ENCODE measurements around the gene PNPLA1.
A peak's percentile ranks its signal among the peaks of the same experiment; 100 is the strongest.

The PNPLA1 gene

DNA sequence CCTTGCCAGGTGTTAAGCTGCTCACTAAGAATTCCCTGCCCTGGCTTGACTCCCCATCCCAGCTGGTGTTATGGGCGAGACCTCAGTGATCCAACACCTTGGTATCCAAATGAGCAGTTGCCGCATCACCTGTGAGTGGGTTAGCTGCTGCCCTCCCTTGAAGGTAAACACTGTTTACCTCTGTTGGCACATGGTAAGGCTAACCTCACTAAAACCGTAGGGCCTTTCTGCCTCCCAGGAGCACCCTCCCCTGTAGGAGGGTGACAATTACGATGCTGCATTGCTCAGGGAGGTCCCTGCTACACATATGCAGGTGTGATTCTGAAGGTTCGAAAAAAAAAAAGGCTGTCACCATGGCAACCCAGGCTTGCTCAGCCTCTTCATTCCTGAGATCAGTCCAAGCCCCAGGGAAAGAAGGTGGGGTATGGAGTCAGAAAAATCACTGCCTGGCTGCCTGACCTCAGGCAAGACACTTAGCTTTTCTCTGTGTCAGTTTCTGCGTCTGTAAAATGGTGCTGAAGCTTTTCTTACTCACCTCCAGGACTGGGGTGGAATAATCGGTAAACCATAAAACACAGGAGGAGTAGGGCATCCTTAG, 19.5 kb downstream of the PNPLA1 start:
- TF ChIP-seq, protein P1, sequence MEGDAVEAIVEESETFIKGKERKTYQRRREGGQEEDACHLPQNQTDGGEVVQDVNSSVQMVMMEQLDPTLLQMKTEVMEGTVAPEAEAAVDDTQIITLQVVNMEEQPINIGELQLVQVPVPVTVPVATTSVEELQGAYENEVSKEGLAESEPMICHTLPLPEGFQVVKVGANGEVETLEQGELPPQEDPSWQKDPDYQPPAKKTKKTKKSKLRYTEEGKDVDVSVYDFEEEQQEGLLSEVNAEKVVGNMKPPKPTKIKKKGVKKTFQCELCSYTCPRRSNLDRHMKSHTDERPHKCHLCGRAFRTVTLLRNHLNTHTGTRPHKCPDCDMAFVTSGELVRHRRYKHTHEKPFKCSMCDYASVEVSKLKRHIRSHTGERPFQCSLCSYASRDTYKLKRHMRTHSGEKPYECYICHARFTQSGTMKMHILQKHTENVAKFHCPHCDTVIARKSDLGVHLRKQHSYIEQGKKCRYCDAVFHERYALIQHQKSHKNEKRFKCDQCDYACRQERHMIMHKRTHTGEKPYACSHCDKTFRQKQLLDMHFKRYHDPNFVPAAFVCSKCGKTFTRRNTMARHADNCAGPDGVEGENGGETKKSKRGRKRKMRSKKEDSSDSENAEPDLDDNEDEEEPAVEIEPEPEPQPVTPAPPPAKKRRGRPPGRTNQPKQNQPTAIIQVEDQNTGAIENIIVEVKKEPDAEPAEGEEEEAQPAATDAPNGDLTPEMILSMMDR (IDR thresholded peaks at IDR 0.05; ENCODE audit: control insufficient read depth, insufficient read depth, low read depth, low read length, missing control alignments): no peak
- no peak for DNase-seq (ENCODE audit: low read depth)
- H3K4me3 ChIP-seq (ENCODE audit: control insufficient read depth, low read depth, low read length): no peak overlapping the region

GRCh38 chr6:36290668-36291620, 21.1 kb downstream of the PNPLA1 start:
- H3K4me3 ChIP-seq (ENCODE audit: control insufficient read depth, low read depth, low read length): no peak overlapping the region
- DNase-seq (ENCODE audit: low read depth): no peak
- TF ChIP-seq, protein P1 (IDR thresholded peaks at IDR 0.05; ENCODE audit: control insufficient read depth, insufficient read depth, low read depth, low read length, missing control alignments): no peak

DNA sequence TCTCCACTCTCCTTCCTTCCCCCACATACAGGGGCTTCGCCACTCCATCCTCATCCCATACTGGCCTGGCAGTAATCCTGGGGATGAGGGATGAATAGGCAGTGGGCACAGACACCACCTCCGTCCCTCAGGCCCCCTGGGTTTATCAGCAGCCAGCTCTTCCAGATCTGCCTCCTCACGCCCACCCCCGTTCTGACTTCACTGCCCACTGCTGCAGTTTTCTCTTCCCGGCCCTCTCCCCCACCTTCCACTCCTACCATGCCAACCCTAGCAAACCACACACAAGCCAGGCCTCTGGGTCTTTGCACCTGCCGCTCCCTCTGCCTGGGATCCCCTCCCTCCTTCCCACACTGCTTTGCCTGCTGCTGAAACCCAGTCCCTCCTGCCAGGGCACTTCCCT, 22.3 kb downstream of the PNPLA1 start:
- no peak overlapping the region for H3K4me3 ChIP-seq (ENCODE audit: control insufficient read depth, low read depth, low read length)
- TF ChIP-seq, protein P1 (IDR thresholded peaks at IDR 0.05; ENCODE audit: control insufficient read depth, insufficient read depth, low read depth, low read length, missing control alignments): no peak
- no peak for DNase-seq (ENCODE audit: low read depth)

- TF ChIP-seq, protein P1 (IDR thresholded peaks at IDR 0.05; ENCODE audit: control insufficient read depth, insufficient read depth, low read depth, low read length, missing control alignments): no peak
- no peak overlapping the region for H3K4me3 ChIP-seq (ENCODE audit: control insufficient read depth, low read depth, low read length)
- DNase-seq (ENCODE audit: low read depth): peak; percentile 57
These were observed 26.4 kb downstream of the PNPLA1 start for GRCh38 chr6:36296240-36296639.

- TF ChIP-seq, protein P1 (IDR thresholded peaks at IDR 0.05; ENCODE audit: control insufficient read depth, insufficient read depth, low read depth, low read length, missing control alignments): no peak
- DNase-seq (ENCODE audit: low read depth): no peak
- no peak overlapping the region for H3K4me3 ChIP-seq (ENCODE audit: control insufficient read depth, low read depth, low read length)
These were observed 27.2 kb downstream of the PNPLA1 start for GRCh38 chr6:36297051-36297450.

DNA sequence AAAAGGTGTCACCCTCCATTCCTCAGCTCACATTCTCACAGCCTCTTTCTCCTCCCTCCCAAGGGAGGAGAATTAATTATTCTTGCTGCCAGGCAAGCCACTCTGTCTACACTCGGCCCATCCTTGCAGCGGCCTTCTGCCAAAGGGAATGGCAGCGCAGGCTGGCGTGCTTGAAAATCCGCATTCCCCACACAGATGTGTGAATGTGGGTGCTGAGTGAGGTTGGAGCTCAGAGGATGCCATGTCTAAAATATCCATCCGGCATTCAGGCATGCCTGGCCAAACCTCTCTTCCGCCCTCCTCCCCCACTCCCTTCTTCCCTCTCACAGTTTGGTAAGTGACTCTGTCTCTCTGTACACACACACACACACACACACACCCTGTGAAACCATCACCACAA, 27.7 kb downstream of the PNPLA1 start:
- no peak for DNase-seq (ENCODE audit: low read depth)
- H3K4me3 ChIP-seq (ENCODE audit: control insufficient read depth, low read depth, low read length): no peak overlapping the region
- TF ChIP-seq, protein P1 (IDR thresholded peaks at IDR 0.05; ENCODE audit: control insufficient read depth, insufficient read depth, low read depth, low read length, missing control alignments): no peak
